HEK293 (cell line): ENCODE results near the gene CYB5B.

Experiments
- CTCF ChIA-PET: fragments of 350-600 bp; formaldehyde crosslinking; extraction: SDS; loops from one replicate; lab custom pipeline; 2021; ENCODE audit warnings: antibody characterized with exemption; lab: Yijun Ruan, JAX
- POLR2A ChIA-PET: fragments of 300-600 bp; formaldehyde crosslinking; extraction: SDS; loops from one replicate; lab custom pipeline; 2020; ENCODE audit warnings: antibody characterized with exemption, inconsistent platforms; lab: Yijun Ruan, JAX
- H3K27ac ChIP-seq: fragments of 200-500 bp; sonication (Bioruptor generic); 2 replicates; pipeline ENCODE4 v1.5.1; 2014; ENCODE audit warnings: low read depth, low read length, control low read depth, inconsistent platforms; ENCODE audit errors: extremely low read depth
- H3K36me3 ChIP-seq, 2 experiments: fragments of 200-500 bp in 1 of 2; sonication (Bioruptor generic) in 1 of 2; 1 replicate in 1 of 2; 2 replicates in 1 of 2; pipeline ENCODE4 v1.5.1; 2014 to 2017; ENCODE audit warnings: inconsistent platforms in 2 of 2, low read length in 2 of 2; ENCODE audit not compliant: control insufficient read depth in 2 of 2, insufficient read depth in 1 of 2
- H3K4me1 ChIP-seq: fragments of 200-500 bp; sonication (Bioruptor generic); 2 replicates; pipeline ENCODE4 v1.5.1; 2014; ENCODE audit warnings: mild to moderate bottlenecking, low read length, inconsistent platforms; ENCODE audit not compliant: control insufficient read depth, insufficient read depth
- H3K4me3 ChIP-seq: 2 replicates; pipeline ENCODE4 v1.5.1; 2011; ENCODE audit warnings: low read depth, mild to moderate bottlenecking, control low read depth, low read length, moderate library complexity
- H3K9me3 ChIP-seq: fragments of 200-500 bp; sonication (Bioruptor generic); 2 replicates; pipeline ENCODE4 v1.5.1; 2014; ENCODE audit warnings: low read depth, low read length, inconsistent platforms; ENCODE audit not compliant: control insufficient read depth, insufficient read depth
- KLF7 ChIP-seq: fragments of 450-650 bp; formaldehyde crosslinking; IDR thresholded peaks from 2 replicates; pipeline ENCODE4 v1.5.1; 2016; ENCODE audit warnings: missing biosample characterization, missing genetic modification characterization, borderline replicate concordance
- MYNN ChIP-seq: fragments of 450-650 bp; formaldehyde crosslinking; IDR thresholded peaks from 2 replicates; pipeline ENCODE4 v1.5.1; 2016; ENCODE audit warnings: missing biosample characterization, missing genetic modification characterization, borderline replicate concordance
- PRDM1 ChIP-seq: fragments of 450-650 bp; formaldehyde crosslinking; IDR thresholded peaks from 2 replicates; pipeline ENCODE4; 2016; ENCODE audit warnings: missing biosample characterization, missing genetic modification characterization
- ZBTB17 ChIP-seq: fragments of 450-650 bp; formaldehyde crosslinking; IDR thresholded peaks from 2 replicates; pipeline ENCODE4 v1.5.1; 2016; ENCODE audit warnings: missing biosample characterization, missing genetic modification characterization
- ZBTB20 ChIP-seq: fragments of 450-650 bp; formaldehyde crosslinking; IDR thresholded peaks from 2 replicates; pipeline ENCODE4 v1.5.1; 2016; ENCODE audit warnings: missing biosample characterization, missing genetic modification characterization
- ZNF37A ChIP-seq: fragments of 450-650 bp; IDR thresholded peaks from 2 replicates; pipeline ENCODE4 v1.5.1; 2018; ENCODE audit warnings: missing biosample characterization, missing genetic modification characterization
- ZNF391 ChIP-seq: fragments of 450-650 bp; formaldehyde crosslinking; IDR thresholded peaks from 2 replicates; pipeline ENCODE4 v1.5.1; 2016; ENCODE audit warnings: low read depth, missing biosample characterization, missing genetic modification characterization, borderline replicate concordance
- ZNF777 ChIP-seq: fragments of 450-650 bp; formaldehyde crosslinking; IDR thresholded peaks from 2 replicates; pipeline ENCODE4 v1.5.1; 2017; ENCODE audit warnings: missing biosample characterization, missing genetic modification characterization, borderline replicate concordance
- TF ChIP-seq, protein P1 (sequence below): fragments of 450-650 bp; formaldehyde crosslinking; IDR thresholded peaks from 2 replicates; pipeline ENCODE4 v1.5.1; 2016; ENCODE audit warnings: missing biosample characterization, missing genetic modification characterization, borderline replicate concordance
- TF ChIP-seq, protein P2 (sequence below): fragments of 450-650 bp; IDR thresholded peaks from 2 replicates; pipeline ENCODE4 v1.5.1; 2018; ENCODE audit warnings: missing biosample characterization, mild to moderate bottlenecking, missing genetic modification characterization
- TF ChIP-seq, protein P3 (sequence below): fragments of 450-650 bp; formaldehyde crosslinking; IDR thresholded peaks from 2 replicates; pipeline ENCODE4 v1.5.1; 2016; ENCODE audit warnings: missing biosample characterization, missing genetic modification characterization
- TF ChIP-seq, protein P4 (sequence below): fragments of 450-650 bp; formaldehyde crosslinking; IDR thresholded peaks from 2 replicates; pipeline ENCODE4 v1.5.1; 2016; ENCODE audit warnings: missing biosample characterization, missing genetic modification characterization

CYB5B gene

DNA sequence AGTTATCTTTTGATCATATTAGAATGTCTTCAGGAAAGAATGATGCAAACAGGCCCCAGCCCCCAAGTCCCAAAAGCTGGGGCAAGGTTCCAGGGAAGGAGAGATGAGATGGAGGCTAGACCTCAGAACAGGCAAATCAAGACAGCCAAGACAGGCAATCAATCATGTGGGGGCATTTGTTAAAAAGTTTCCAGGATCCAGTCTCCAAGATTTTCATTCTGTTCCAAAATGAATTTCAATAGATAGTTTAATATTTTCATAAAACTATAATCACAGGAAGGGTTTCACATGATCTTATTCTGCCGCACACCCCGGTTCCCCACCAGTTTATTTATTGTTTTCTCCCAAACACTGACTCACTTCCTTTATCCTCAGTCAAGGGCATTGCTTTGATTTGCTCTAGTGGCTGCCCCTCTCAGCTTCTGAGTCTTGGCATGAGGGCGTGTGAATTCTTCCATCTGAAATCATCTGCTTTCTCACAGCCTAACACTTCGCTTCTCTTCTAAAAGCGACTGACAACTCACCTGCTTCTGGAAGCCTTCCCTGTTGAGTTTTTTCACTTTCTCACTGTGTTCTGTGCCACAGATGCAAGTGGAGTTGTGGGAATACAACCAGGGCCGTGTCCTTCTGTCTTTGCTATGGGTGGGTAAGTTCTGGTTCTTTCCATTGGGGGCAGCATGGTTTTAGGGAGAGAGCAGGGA lies 26.4 kb upstream of the CYB5B start:
- Histone ChIP-seq H3K4me3 (no peak overlapping the region), H3K36me3 (no peaks in the 10 kb centered on the region), H3K27ac (no peak overlapping the region; the same call in 1 of the 2 replicates), H3K9me3 (no peaks in the 10 kb centered on the region), H3K4me1 (peaks cover 9% of the 10 kb centered on the region)
- TF ChIP-seq KLF7 (tag by site-specific recombination): no peak
- TF ChIP-seq ZNF777 (tag by site-specific recombination): no peak
- peak; percentile 33; the same call in 1 of the 2 replicates for TF ChIP-seq ZBTB17 (tag by site-specific recombination)
- TF ChIP-seq, protein P1, sequence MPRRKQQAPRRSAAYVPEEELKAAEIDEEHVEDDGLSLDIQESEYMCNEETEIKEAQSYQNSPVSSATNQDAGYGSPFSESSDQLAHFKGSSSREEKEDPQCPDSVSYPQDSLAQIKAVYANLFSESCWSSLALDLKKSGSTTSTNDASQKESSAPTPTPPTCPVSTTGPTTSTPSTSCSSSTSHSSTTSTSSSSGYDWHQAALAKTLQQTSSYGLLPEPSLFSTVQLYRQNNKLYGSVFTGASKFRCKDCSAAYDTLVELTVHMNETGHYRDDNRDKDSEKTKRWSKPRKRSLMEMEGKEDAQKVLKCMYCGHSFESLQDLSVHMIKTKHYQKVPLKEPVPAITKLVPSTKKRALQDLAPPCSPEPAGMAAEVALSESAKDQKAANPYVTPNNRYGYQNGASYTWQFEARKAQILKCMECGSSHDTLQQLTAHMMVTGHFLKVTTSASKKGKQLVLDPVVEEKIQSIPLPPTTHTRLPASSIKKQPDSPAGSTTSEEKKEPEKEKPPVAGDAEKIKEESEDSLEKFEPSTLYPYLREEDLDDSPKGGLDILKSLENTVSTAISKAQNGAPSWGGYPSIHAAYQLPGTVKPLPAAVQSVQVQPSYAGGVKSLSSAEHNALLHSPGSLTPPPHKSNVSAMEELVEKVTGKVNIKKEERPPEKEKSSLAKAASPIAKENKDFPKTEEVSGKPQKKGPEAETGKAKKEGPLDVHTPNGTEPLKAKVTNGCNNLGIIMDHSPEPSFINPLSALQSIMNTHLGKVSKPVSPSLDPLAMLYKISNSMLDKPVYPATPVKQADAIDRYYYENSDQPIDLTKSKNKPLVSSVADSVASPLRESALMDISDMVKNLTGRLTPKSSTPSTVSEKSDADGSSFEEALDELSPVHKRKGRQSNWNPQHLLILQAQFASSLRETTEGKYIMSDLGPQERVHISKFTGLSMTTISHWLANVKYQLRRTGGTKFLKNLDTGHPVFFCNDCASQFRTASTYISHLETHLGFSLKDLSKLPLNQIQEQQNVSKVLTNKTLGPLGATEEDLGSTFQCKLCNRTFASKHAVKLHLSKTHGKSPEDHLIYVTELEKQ (tag by site-specific recombination): no peak
- TF ChIP-seq, protein P2, sequence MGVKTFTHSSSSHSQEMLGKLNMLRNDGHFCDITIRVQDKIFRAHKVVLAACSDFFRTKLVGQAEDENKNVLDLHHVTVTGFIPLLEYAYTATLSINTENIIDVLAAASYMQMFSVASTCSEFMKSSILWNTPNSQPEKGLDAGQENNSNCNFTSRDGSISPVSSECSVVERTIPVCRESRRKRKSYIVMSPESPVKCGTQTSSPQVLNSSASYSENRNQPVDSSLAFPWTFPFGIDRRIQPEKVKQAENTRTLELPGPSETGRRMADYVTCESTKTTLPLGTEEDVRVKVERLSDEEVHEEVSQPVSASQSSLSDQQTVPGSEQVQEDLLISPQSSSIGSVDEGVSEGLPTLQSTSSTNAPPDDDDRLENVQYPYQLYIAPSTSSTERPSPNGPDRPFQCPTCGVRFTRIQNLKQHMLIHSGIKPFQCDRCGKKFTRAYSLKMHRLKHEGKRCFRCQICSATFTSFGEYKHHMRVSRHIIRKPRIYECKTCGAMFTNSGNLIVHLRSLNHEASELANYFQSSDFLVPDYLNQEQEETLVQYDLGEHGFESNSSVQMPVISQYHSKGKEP (tag by site-specific recombination): no peak
- TF ChIP-seq, protein P3, sequence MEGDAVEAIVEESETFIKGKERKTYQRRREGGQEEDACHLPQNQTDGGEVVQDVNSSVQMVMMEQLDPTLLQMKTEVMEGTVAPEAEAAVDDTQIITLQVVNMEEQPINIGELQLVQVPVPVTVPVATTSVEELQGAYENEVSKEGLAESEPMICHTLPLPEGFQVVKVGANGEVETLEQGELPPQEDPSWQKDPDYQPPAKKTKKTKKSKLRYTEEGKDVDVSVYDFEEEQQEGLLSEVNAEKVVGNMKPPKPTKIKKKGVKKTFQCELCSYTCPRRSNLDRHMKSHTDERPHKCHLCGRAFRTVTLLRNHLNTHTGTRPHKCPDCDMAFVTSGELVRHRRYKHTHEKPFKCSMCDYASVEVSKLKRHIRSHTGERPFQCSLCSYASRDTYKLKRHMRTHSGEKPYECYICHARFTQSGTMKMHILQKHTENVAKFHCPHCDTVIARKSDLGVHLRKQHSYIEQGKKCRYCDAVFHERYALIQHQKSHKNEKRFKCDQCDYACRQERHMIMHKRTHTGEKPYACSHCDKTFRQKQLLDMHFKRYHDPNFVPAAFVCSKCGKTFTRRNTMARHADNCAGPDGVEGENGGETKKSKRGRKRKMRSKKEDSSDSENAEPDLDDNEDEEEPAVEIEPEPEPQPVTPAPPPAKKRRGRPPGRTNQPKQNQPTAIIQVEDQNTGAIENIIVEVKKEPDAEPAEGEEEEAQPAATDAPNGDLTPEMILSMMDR (tag by site-specific recombination): peak; percentile 82
- peak; percentile 36; the same call in 1 of the 2 replicates for TF ChIP-seq PRDM1 (tag by site-specific recombination)
- 0 out of 2 replicates have a peak, but pooled peaks have one; percentile 18 for TF ChIP-seq ZBTB20 (tag by site-specific recombination)
- TF ChIP-seq, protein P4, sequence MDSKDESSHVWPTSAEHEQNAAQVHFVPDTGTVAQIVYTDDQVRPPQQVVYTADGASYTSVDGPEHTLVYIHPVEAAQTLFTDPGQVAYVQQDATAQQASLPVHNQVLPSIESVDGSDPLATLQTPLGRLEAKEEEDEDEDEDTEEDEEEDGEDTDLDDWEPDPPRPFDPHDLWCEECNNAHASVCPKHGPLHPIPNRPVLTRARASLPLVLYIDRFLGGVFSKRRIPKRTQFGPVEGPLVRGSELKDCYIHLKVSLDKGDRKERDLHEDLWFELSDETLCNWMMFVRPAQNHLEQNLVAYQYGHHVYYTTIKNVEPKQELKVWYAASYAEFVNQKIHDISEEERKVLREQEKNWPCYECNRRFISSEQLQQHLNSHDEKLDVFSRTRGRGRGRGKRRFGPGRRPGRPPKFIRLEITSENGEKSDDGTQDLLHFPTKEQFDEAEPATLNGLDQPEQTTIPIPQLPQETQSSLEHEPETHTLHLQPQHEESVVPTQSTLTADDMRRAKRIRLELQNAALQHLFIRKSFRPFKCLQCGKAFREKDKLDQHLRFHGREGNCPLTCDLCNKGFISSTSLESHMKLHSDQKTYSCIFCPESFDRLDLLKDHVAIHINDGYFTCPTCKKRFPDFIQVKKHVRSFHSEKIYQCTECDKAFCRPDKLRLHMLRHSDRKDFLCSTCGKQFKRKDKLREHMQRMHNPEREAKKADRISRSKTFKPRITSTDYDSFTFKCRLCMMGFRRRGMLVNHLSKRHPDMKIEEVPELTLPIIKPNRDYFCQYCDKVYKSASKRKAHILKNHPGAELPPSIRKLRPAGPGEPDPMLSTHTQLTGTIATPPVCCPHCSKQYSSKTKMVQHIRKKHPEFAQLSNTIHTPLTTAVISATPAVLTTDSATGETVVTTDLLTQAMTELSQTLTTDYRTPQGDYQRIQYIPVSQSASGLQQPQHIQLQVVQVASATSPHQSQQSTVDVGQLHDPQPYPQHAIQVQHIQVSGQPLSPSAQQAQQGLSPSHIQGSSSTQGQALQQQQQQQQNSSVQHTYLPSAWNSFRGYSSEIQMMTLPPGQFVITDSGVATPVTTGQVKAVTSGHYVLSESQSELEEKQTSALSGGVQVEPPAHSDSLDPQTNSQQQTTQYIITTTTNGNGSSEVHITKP (tag by site-specific recombination): peak; percentile 26; the same call in 1 of the 2 replicates
- CTCF ChIA-PET: interaction anchor here (0.5 to 2.7 kb wide), 22 partner anchors 9 to 356 kb away, joined by 3 to 16 read pairs (median 4); partner anchors contain the start of gene NOB1
- POLR2A ChIA-PET: interaction anchor here (0.6 kb wide), 2 partner anchors 14 to 357 kb away, joined by 3 read pairs; partner anchors contain the start of gene NOB1

DNA sequence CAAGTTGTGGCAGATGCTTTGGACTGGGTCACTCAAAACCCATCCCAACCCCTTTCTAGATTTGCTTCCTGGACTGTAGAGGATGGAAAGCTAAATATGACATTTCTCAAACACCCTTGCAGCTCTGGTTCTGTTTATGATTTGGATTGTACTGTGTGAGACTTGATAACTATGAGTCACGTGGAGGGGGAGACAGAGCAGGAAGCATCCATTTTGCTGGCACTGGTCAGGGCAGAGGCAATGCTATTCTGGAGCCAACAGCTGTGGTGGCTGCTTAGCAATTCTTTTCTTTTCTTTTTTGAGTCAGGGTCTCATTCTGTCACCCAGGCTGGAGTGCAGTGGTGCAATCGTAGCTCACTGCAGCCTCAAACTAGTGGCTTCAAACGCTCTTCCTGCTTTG lies 25.1 kb upstream of the CYB5B start:
- POLR2A ChIA-PET: interaction anchor here (0.9 kb wide), 1 partner anchor 356 kb away, joined by 3 read pairs; the partner anchor contains the start of gene NOB1
- Histone ChIP-seq H3K36me3 (no peaks in the 10 kb centered on the region), H3K27ac (no peak overlapping the region), H3K4me3 (no peak overlapping the region), H3K4me1 (peaks cover 14% of the 10 kb centered on the region), H3K9me3 (no peaks in the 10 kb centered on the region)
- CTCF ChIA-PET: interaction anchor here (0.6 to 2.7 kb wide), 10 partner anchors 9 to 531 kb away, joined by 3 to 16 read pairs (median 4); partner anchors contain the start of gene NOB1
- TF ChIP-seq MYNN: no peak
- TF ChIP-seq ZNF391 (tag by site-specific recombination): no peak
- TF ChIP-seq, protein P4 (tag by site-specific recombination): peak; percentile 81
- no peak for TF ChIP-seq ZNF37A (tag by site-specific recombination)
